ENCODE results near the gene UBE2E2.

DNA sequence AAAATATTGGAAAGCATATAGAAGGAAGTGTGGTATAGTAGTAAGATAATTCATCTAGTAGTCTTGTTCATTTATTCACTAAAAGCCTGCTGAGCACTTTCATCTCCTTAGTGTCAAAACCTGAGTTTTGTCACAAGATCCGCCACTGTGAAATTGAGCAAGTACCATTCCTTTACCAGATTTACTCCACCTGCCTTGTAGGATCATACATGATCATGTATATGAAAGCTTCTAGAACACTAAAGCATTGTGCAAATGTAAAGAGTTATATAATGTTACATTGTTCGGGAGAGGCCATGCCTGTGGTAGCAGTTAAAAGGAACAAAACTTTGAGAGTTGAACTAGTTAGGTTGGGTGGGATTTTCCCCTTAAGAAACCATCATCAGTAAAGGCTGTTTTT, 35.0 kb downstream of the UBE2E2 start:
- TF ChIP-seq EP300 (IDR thresholded peaks at IDR 0.05) (no peak), POLR2A (IDR thresholded peaks at IDR 0.05) (no peak), POLR2AphosphoS5 (IDR thresholded peaks at IDR 0.05) (no peak)
- TF ChIP-seq, protein P1, sequence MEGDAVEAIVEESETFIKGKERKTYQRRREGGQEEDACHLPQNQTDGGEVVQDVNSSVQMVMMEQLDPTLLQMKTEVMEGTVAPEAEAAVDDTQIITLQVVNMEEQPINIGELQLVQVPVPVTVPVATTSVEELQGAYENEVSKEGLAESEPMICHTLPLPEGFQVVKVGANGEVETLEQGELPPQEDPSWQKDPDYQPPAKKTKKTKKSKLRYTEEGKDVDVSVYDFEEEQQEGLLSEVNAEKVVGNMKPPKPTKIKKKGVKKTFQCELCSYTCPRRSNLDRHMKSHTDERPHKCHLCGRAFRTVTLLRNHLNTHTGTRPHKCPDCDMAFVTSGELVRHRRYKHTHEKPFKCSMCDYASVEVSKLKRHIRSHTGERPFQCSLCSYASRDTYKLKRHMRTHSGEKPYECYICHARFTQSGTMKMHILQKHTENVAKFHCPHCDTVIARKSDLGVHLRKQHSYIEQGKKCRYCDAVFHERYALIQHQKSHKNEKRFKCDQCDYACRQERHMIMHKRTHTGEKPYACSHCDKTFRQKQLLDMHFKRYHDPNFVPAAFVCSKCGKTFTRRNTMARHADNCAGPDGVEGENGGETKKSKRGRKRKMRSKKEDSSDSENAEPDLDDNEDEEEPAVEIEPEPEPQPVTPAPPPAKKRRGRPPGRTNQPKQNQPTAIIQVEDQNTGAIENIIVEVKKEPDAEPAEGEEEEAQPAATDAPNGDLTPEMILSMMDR (IDR thresholded peaks at IDR 0.05), result no peak

Measured in stomach (tissue), 4 donors.